ENCODE results near the gene UNC93A. TPM values are rescaled to one million over a fixed set of nuclear protein-coding genes. Genes with fewer than 3 reads are reported as not detected.
"Not testable (repeated sequence)": the region's sequence is repeated elsewhere in the genome, so short reads cannot be mapped to it uniquely, and the experiment has no call there.

Gene UNC93A
- total RNA-seq, 2 experiments from 2014 or later = not detected

- H3K27ac ChIP-seq (ENCODE audit: low read depth, low read length, poor library complexity, severe bottlenecking) = no peak overlapping the region
- no peaks in the 10 kb centered on the region for H3K36me3 ChIP-seq (ENCODE audit: insufficient read depth, low read length)
- H3K4me2 ChIP-seq (ENCODE audit: low read length) = no peak overlapping the region
- no peak overlapping the region for H2AFZ ChIP-seq (ENCODE audit: low read length)
- intact Hi-C loops (cut with micrococcal nuclease; ENCODE audit: unreplicated experiment) = no loop called here
- BruUV-seq (replicated peaks) = no TSS peak
- CTCF ChIA-PET (ENCODE audit: unreplicated experiment) = no interaction called here
- H3K79me2 ChIP-seq (ENCODE audit: insufficient read depth, low read depth, low read length) = no peaks in the 10 kb centered on the region
- no peaks in the 10 kb centered on the region for H4K20me1 ChIP-seq (ENCODE audit: insufficient read depth, low read length)
- H3K4me3 ChIP-seq (ENCODE audit: low read depth, low read length, poor library complexity, severe bottlenecking) = no peak overlapping the region
- POLR2A ChIA-PET = interaction anchor here (0.8 kb wide), 1 partner anchor 966 kb away, joined by 4 read pairs; no protein-coding TSS in a partner anchor
- no peaks in the 10 kb centered on the region for H3K9me2 ChIP-seq (ENCODE audit: insufficient read depth, low read length)
- DNase-seq (ENCODE audit: low spot score) = no peak
- no peak for TF ChIP-seq CTCF (conservative IDR thresholded peaks at IDR 0.05; ENCODE audit: low read length)
- TF ChIP-seq EZH2phosphoT487 (IDR thresholded peaks at IDR 0.05; ENCODE audit: borderline replicate concordance, low read depth, low read length) = no peak
- no peaks in the 10 kb centered on the region for H3K9me3 ChIP-seq (ENCODE audit: low read length)
- no peaks in the 10 kb centered on the region for H3K4me1 ChIP-seq (ENCODE audit: insufficient read depth, low read length, poor library complexity, severe bottlenecking)
These were observed 65.8 kb downstream of the UNC93A start for GRCh38 chr6:167356874-167357273.

- H3K4me2 ChIP-seq (ENCODE audit: low read length); CTCF ChIA-PET (ENCODE audit: unreplicated experiment); H3K4me1 ChIP-seq (ENCODE audit: insufficient read depth, low read length, poor library complexity, severe bottlenecking); H2AFZ ChIP-seq (ENCODE audit: low read length); H3K4me3 ChIP-seq (ENCODE audit: low read depth, low read length, poor library complexity, severe bottlenecking); H3K9me3 ChIP-seq (ENCODE audit: low read length); H3K9me2 ChIP-seq (ENCODE audit: insufficient read depth, low read length); DNase-seq (ENCODE audit: low spot score); BruUV-seq (replicated peaks); intact Hi-C loops (cut with micrococcal nuclease; ENCODE audit: unreplicated experiment); H3K79me2 ChIP-seq (ENCODE audit: insufficient read depth, low read depth, low read length); H3K36me3 ChIP-seq (ENCODE audit: insufficient read depth, low read length); H3K27ac ChIP-seq (ENCODE audit: low read depth, low read length, poor library complexity, severe bottlenecking); H4K20me1 ChIP-seq (ENCODE audit: insufficient read depth, low read length); POLR2A ChIA-PET: not testable (repeated sequence)
These were observed 67.3 kb downstream of the UNC93A start for GRCh38 chr6:167358394-167358793.

DNA sequence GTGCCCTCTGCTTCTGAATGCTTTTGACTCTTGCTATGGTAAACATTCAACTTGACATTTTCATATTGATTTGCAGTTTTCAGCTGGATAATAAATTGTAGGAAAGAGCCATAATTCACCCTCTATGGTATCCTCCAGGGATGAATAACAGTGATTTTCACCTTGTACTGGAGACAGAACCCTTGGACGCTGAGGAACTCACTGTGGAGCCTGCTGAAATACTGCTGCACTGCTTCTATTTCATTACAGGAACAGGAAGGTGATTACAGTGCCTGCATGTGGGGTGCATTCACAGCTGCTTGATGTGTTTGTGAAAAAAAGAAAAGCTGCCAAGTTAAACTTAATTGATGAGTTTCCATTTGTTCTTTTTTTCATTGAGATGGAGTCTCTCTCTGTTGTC lies 70.1 kb downstream of the UNC93A start:
- H3K9me3 ChIP-seq (ENCODE audit: low read length); H3K4me3 ChIP-seq (ENCODE audit: low read depth, low read length, poor library complexity, severe bottlenecking); H3K4me2 ChIP-seq (ENCODE audit: low read length); CTCF ChIA-PET (ENCODE audit: unreplicated experiment); H3K9me2 ChIP-seq (ENCODE audit: insufficient read depth, low read length); DNase-seq (ENCODE audit: low spot score); H3K4me1 ChIP-seq (ENCODE audit: insufficient read depth, low read length, poor library complexity, severe bottlenecking); H3K79me2 ChIP-seq (ENCODE audit: insufficient read depth, low read depth, low read length); POLR2A ChIA-PET; H3K36me3 ChIP-seq (ENCODE audit: insufficient read depth, low read length); H3K27ac ChIP-seq (ENCODE audit: low read depth, low read length, poor library complexity, severe bottlenecking); BruUV-seq (replicated peaks); H4K20me1 ChIP-seq (ENCODE audit: insufficient read depth, low read length); H2AFZ ChIP-seq (ENCODE audit: low read length): not testable (repeated sequence)
- intact Hi-C loops (cut with micrococcal nuclease; ENCODE audit: unreplicated experiment) = loop anchor here (10.0 kb wide), 1 partner anchor 176 kb away; no protein-coding TSS in a partner anchor

Other genes with a start within 250 kb of the UNC93A start
- 0.05 and 0.35 TPM in 2 replicates for gene CCR6, start 168.2 kb upstream of the UNC93A start, total RNA-seq (2014; rRNA removed; shearing (Covaris generic))
- gene CCR6, start 168.2 kb upstream of the UNC93A start, total RNA-seq (2022) = 0.10 TPM in 1 of 2 replicates, not detected in the other
- not detected in 2 replicates for gene GPR31, start 133.3 kb upstream of the UNC93A start, total RNA-seq (2014; rRNA removed; shearing (Covaris generic))
- gene GPR31, start 133.3 kb upstream of the UNC93A start, total RNA-seq (2022) = not detected in 2 replicates
- not detected in 2 replicates for gene TTLL2, start 33.8 kb downstream of the UNC93A start, total RNA-seq (2014; rRNA removed; shearing (Covaris generic))
- not detected in 2 replicates for gene TTLL2, start 33.8 kb downstream of the UNC93A start, total RNA-seq (2022)